ENCODE data around the gene CD83.

DNA sequence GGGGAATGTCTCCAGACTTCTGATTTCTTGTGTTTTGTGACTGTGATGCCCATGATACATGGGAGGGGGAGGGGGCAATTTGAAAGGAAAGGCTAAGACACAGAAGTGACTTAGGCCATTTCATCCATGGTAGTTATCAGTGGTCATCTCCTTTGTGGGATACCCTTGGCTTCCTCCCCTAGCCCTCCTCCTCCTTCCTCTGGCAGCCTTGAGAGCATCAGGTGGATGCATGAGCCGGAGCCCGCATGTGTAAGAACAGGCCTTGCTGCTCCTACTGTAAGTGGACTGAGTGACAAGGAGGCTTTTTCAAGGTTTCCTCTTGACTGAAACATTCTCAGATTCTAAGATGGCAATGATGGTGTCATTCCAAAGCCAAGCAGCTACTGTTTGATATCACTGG is 874 bp downstream of the CD83 start:
- TF ChIP-seq EZH2 (optimal IDR thresholded peaks at IDR 0.05; ENCODE audit: low read depth, low read length), result no peak
- TF ChIP-seq, protein P1, sequence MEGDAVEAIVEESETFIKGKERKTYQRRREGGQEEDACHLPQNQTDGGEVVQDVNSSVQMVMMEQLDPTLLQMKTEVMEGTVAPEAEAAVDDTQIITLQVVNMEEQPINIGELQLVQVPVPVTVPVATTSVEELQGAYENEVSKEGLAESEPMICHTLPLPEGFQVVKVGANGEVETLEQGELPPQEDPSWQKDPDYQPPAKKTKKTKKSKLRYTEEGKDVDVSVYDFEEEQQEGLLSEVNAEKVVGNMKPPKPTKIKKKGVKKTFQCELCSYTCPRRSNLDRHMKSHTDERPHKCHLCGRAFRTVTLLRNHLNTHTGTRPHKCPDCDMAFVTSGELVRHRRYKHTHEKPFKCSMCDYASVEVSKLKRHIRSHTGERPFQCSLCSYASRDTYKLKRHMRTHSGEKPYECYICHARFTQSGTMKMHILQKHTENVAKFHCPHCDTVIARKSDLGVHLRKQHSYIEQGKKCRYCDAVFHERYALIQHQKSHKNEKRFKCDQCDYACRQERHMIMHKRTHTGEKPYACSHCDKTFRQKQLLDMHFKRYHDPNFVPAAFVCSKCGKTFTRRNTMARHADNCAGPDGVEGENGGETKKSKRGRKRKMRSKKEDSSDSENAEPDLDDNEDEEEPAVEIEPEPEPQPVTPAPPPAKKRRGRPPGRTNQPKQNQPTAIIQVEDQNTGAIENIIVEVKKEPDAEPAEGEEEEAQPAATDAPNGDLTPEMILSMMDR (IDR thresholded peaks at IDR 0.05; ENCODE audit: low read length), result no peak

Data from MM.1S (cell line).